Muscle layer of colon (tissue), 2 donors: ENCODE results near the gene ADAMTSL2.

Source experiments
- H3K27ac ChIP-seq: one replicate; pipeline ENCODE4 v1.7.0; 2013; ENCODE audit warnings: low read depth, mild to moderate bottlenecking, low read length, moderate library complexity
- H3K27me3 ChIP-seq, 2 donors: one replicate each; pipeline ENCODE4 v1.7.0; 2013; ENCODE audit warnings: low read length in 2 of 2, mild to moderate bottlenecking in 2 of 2; ENCODE audit not compliant: insufficient read depth in 2 of 2, control insufficient read depth in 1 of 2
- H3K36me3 ChIP-seq: one replicate; pipeline ENCODE4 v1.7.0; 2013; ENCODE audit warnings: mild to moderate bottlenecking, low read length; ENCODE audit not compliant: insufficient read depth
- H3K4me1 ChIP-seq: one replicate; pipeline ENCODE4 v1.7.0; 2013; ENCODE audit warnings: mild to moderate bottlenecking, low read length; ENCODE audit not compliant: insufficient read depth
- H3K4me3 ChIP-seq, 2 donors: one replicate each; pipeline ENCODE4 v1.7.0; 2013; ENCODE audit warnings: low read length in 2 of 2, low read depth in 1 of 2, mild to moderate bottlenecking in 1 of 2, moderate library complexity in 1 of 2
- H3K9ac ChIP-seq: one replicate; pipeline ENCODE4 v1.7.0; 2013; ENCODE audit warnings: low read length
- H3K9me3 ChIP-seq: one replicate; pipeline ENCODE4 v1.7.0; 2013; ENCODE audit warnings: mild to moderate bottlenecking, low read length
- donor health status: abdominal sarcoma.
- donor health status: Adenocarcinoma of cecum.

The ADAMTSL2 gene

DNA sequence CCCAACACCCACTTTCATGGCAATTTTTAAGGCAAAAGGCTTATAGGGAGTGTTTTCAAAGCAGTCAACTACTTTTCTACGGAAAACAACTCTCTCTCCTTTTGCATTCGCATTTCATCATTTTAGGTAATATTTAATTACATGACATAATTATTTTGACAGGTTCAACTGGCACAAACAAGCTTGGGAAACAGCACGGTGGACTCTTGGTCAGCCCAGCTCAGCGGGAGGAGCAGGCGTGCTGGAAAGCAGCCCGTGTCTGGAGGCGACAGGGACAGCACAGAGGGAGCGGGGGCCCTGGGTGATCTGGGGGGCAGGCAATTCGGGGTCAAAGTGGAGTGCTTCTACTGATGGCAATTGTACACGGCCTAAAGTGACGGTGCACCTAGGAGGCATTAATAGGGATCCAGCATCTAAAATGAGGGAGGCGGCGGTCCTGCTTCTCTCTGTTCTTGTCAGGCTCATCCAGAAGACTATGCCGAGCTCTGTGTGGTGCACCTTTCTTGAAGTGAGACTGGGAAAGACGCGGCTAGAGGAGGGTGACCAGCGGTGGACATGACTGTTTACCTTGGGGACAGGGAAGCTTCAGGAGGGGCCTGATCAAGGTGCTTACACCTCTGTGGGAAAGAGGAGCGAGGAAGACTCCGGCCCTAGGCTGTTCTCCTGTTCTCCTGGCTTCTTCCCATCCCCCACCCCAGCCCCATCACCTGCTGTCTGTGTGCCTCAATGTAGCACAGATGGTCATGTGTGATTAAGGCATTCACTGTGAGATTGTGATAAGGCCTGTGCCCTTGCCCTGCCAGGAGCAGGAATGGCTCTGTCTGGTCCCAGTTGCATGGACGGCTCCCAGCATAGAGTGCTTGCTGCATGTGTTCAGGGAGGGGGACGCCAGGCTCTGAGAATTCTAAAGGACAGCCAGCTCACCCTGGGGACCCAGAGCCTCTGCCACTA lies 13.1 kb upstream of the ADAMTSL2 start:
- Histone ChIP-seq H3K9me3 (no peaks in the 10 kb centered on the region), H3K27ac (no peak overlapping the region), H3K36me3 (no peaks in the 10 kb centered on the region), H3K27me3 (no peaks in the 10 kb centered on the region), H3K4me3 (no peak overlapping the region), H3K9ac (no peak overlapping the region), H3K4me1 (peaks cover 4% of the 10 kb centered on the region)

DNA sequence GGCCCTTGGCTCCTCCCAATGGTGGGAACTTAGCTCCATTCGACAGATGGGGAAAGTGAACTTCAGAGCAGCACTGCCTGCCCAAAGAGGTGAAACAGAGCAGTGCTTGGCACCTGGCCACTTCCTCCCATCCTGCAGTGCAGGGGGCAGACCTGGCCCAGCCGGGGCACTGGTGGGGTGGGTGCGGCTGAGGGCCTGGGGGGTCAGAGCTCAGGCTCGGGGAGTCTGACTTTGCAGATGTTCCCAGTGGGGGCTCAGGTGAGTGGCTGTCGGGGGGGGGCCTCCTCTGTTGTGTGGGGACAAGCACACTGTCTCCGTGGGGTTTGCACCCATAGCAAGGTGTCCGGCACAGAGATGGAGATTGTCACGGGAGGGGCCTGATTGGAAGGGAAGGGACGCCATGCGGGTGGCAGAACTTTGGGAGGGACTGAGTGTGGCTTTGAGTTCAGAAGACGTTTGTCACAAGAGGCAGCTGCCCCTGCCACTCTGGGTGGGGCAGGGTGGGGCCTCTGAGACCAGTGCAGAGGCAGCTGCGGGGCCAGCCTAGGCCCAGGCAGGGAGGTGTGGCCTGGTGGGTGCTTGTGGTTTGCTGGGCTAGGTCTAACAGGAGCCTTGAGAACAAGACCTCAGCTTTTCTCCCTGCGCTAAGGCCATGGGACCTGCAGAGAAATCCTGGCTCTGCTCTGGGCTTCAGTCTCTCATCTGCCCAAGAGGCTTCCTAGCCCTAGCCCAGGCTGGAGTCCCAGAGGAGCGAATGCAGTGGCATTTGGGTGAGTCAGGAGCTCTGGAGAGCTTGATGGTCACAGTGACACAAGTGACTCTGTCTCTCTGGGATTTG lies 12.2 kb upstream of the ADAMTSL2 start:
- Histone ChIP-seq H3K27me3 (no peaks in the 10 kb centered on the region), H3K9me3 (no peaks in the 10 kb centered on the region), H3K4me3 (no peak overlapping the region), H3K36me3 (no peaks in the 10 kb centered on the region), H3K4me1 (peaks cover 13% of the 10 kb centered on the region), H3K27ac (no peak overlapping the region), H3K9ac (no peak overlapping the region)

DNA sequence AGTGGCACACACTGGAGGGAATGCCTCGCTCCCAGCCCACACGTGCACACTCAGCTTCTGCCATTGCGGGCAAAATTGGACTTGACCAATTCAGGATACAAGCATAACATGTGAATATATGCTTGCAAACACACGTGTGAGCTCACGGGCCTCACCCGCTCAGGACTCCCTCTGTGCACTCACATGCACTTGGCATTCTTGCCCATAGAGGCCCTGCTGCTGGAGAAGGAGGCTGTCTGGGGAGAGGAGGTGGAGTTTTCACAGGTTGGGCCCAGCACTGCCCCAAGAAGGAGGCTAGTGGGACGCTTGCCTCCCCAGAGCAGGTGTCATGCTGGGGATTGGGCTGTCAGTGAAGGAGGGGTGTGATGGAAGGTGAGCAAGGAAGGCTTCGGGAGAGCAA lies 11.4 kb upstream of the ADAMTSL2 start:
- no peak overlapping the region for H3K9ac ChIP-seq
- no peak overlapping the region for H3K4me3 ChIP-seq
- no peaks in the 10 kb centered on the region for H3K9me3 ChIP-seq
- no peaks in the 10 kb centered on the region for H3K27me3 ChIP-seq
- H3K27ac ChIP-seq, result no peak overlapping the region
- H3K4me1 ChIP-seq, result peaks cover 21% of the 10 kb centered on the region
- H3K36me3 ChIP-seq, result no peaks in the 10 kb centered on the region

DNA sequence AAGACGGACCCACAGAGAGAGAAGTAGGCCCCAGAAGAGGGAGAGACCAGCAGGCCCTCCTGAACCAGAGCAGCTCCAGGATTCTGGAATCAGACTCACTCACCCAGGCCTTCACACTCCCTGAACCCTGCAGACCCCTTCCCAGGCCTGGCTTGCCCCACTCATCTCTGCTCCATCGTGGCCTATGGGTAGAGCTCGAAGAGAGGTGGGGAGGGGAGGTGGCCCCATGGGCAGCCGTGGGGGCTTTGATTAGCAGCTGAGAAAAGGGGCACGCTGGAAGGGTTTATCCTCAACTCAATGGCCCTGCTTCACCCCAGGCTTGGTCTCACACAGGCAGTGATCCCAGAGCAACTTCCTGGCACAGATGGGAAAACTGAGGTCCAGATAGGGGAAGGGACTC lies 10.4 kb upstream of the ADAMTSL2 start:
- H3K9me3 ChIP-seq, result no peaks in the 10 kb centered on the region
- H3K27me3 ChIP-seq, result no peaks in the 10 kb centered on the region
- H3K36me3 ChIP-seq, result no peaks in the 10 kb centered on the region
- H3K4me1 ChIP-seq, result peaks cover 32% of the 10 kb centered on the region
- H3K9ac ChIP-seq, result no peak overlapping the region
- H3K27ac ChIP-seq, result no peak overlapping the region
- no peak overlapping the region for H3K4me3 ChIP-seq

DNA sequence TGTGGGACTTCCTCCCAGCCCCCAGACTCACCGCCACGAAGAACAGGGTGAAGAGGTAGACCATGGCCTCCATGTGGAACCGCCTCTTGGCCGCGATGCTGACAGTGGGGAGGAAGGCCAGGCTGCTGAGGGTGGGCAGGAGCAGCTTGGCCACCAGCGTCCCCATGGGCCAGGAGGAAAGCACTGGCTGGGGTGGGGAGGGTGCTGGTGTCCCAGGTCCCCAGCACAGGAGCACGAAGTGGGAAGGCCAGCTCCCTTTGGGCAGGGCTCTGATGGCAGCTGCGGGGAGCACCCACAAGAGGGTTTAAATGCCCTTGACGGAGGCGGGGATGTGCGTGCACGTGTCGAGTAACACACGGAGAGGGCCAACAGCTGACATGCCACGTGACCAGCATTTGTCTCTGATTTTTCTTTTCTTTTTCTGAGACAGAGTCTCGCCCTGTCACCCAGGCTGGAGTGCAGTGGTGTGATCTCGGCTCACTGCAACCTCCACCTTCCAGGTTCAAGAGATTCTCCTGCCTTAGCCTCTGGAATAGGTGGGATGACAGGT lies 9.8 kb upstream of the ADAMTSL2 start, which contains the start of gene MYMK:
Gene MYMK (minus strand): TSS at position 281 of the 550 bp plus-strand sequence. CDS start 115 bp downstream, at position 166.
- no peaks in the 10 kb centered on the region for H3K9me3 ChIP-seq
- H3K27ac ChIP-seq, result no peak within 1 kb of the TSS
- H3K4me3 ChIP-seq, result no peak within 1 kb of the TSS
- H3K4me1 ChIP-seq, result peaks cover 32% of the 10 kb centered on the region
- H3K27me3 ChIP-seq, result no peaks in the 10 kb centered on the region
- H3K9ac ChIP-seq, result no peak within 1 kb of the TSS
- H3K36me3 ChIP-seq, result no peaks in the 10 kb centered on the region

GRCh38 chr9:133525677-133526076 lies 8.8 kb upstream of the ADAMTSL2 start:
- Histone ChIP-seq H3K9me3 (no peaks in the 10 kb centered on the region), H3K4me3 (no peak overlapping the region), H3K27me3 (no peaks in the 10 kb centered on the region), H3K4me1 (peaks cover 32% of the 10 kb centered on the region), H3K36me3 (no peaks in the 10 kb centered on the region), H3K9ac (no peak overlapping the region), H3K27ac (no peak overlapping the region)

DNA sequence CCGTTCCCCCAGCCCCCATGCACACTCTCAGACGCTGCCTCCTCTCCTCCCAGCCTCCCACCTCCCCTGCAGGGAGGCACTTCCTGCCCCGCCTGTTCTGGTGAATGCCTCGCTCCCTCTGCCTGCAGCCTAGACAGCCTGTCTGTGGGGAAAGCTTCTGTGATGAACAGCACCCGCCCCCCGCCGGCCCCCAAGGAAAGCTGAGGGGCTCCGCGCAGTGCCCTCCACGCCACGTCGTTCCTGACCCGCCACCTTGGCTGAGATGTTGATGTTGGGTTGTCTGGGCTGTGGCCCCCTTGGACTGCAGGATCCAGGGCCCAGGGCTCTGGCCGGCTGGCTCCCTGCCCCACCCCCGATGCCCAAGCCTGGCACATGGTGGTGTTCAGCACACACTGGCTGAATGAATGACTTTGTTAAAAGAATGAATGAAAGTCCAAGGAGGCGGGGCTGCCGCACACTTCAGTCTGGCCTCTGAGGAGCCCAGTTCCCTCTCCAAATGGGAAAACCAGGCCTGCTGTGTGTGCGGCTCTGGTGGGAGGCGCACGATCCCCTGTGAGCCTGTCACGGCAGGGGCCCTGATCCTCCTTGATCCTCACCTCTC lies 7.7 kb upstream of the ADAMTSL2 start:
- Histone ChIP-seq H3K9ac (no peak overlapping the region), H3K27ac (peak overlapping the region; percentile 6), H3K9me3 (no peaks in the 10 kb centered on the region), H3K36me3 (no peaks in the 10 kb centered on the region), H3K4me1 (peaks cover 32% of the 10 kb centered on the region), H3K4me3 (no peak overlapping the region), H3K27me3 (no peaks in the 10 kb centered on the region)

DNA sequence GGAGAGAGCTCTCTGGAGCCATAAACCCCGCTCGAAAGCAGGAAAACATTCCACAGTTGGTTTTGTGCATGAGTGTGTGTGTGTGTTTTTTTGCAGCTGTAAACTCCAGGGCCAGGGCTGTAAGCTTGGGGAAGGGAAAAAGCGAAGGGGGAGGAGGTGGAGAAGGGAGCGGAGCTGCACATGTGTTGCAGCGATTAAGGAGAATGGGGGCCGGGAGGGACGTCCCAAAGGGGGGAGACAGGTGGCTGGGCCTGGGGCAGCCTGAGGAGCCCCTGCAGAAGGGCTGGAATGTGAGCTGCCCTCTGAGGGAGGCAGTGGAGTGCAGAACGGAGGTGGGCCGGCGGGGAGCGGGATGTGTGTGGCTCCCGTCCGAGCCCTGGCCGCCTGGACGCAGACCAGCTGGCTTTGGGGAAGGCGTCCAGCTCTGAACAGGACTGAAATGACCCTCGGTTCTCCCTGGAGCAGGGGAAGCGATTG lies 7.0 kb upstream of the ADAMTSL2 start:
- Histone ChIP-seq H3K4me1 (peaks cover 32% of the 10 kb centered on the region), H3K4me3 (no peak overlapping the region), H3K36me3 (no peaks in the 10 kb centered on the region), H3K27me3 (no peaks in the 10 kb centered on the region), H3K9me3 (no peaks in the 10 kb centered on the region), H3K27ac (peak overlapping the region; percentile 42), H3K9ac (no peak overlapping the region)

DNA sequence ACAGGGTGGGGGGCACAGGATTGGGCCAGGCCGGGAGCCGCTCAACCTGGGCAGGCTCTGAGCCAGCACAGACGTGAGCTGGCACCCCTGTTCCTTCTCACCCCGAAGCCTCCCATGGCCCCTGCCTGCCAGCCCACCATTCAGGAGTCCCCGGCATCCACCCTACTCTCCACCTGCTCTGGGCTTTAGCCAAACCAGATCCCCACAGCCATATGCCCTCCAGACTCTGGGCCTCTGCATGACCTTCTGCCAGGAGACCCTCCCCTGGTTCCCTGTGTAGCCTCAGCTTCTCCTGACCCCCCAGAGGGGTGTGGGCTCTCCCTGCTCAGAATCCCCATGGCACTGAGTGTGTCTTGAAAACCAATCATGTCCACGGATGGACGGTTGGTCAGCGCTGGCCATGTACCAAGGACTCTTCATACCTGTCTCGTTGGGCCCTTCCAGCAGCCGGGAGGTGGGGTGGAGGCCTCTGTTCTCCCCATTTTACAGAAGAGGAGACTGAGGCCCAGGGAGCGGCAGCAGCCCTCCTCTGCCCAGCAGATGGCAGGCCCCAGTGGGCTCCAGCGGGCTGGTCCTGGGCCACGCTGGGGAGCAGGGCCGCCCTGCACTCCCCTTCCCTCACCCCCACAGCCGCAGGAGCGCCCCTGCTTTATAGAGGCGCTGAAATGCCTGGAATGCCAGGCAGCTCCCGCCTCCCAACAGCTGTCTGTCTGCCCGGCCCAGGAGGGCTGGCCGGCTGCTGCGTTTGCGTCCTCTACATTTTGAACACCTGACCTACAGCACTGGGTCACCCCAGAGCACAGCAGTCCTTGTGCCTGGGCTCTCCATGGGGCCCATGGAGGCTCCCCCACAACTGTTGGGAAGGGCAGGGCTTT lies 6.3 kb upstream of the ADAMTSL2 start:
- Histone ChIP-seq H3K36me3 (no peaks in the 10 kb centered on the region), H3K9me3 (no peaks in the 10 kb centered on the region), H3K27ac (peak overlapping the region; percentile 42), H3K9ac (no peak overlapping the region), H3K27me3 (no peaks in the 10 kb centered on the region), H3K4me3 (no peak overlapping the region), H3K4me1 (peaks cover 34% of the 10 kb centered on the region)

DNA sequence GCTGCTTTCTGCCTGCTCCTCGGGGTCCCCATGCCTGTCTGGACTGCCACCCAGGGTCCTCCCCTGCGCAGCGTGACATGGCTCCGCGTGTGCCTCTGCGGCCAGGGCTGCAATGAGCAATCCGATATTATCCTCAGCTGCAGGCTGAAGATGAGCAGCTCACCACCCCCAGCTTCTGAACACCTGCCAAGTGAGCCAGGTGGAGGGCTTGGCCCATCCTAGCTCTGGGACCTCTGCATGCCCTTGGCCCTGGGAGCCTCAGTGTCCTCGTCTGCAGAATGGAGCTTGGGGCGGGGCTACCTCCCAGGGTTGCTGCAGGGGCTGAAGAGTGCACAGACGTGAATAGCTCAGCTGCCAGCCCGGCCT lies 5.6 kb upstream of the ADAMTSL2 start:
- Histone ChIP-seq H3K27me3 (no peaks in the 10 kb centered on the region), H3K36me3 (no peaks in the 10 kb centered on the region), H3K4me3 (no peak overlapping the region), H3K4me1 (peaks cover 40% of the 10 kb centered on the region), H3K9me3 (no peaks in the 10 kb centered on the region), H3K27ac (no peak overlapping the region), H3K9ac (no peak overlapping the region)
